Hepatocyte (in vitro differentiated cells): ENCODE measurements around the gene GPATCH4.

Experiments
- EZH2 ChIP-seq: fragments of 200-600 bp; sonication (generic); IDR thresholded peaks from 2 replicates; pipeline ENCODE4 v1.6.1; 2016; ENCODE audit warnings: antibody characterized with exemption, mild to moderate bottlenecking, borderline replicate concordance
- EZH2phosphoT487 ChIP-seq: fragments of 200-600 bp; sonication (generic); IDR thresholded peaks from one replicate; pipeline ENCODE4 v1.6.1; 2018; ENCODE audit warnings: antibody characterized with exemption, mild to moderate bottlenecking, low read depth, moderate library complexity; ENCODE audit not compliant: unreplicated experiment, severe bottlenecking
- TF ChIP-seq, protein P1 (sequence below): fragments of 200-600 bp; sonication (generic); IDR thresholded peaks from 2 replicates; pipeline ENCODE4 v1.5.1; 2016; ENCODE audit warnings: antibody characterized with exemption, mild to moderate bottlenecking; ENCODE audit not compliant: poor library complexity

DNA sequence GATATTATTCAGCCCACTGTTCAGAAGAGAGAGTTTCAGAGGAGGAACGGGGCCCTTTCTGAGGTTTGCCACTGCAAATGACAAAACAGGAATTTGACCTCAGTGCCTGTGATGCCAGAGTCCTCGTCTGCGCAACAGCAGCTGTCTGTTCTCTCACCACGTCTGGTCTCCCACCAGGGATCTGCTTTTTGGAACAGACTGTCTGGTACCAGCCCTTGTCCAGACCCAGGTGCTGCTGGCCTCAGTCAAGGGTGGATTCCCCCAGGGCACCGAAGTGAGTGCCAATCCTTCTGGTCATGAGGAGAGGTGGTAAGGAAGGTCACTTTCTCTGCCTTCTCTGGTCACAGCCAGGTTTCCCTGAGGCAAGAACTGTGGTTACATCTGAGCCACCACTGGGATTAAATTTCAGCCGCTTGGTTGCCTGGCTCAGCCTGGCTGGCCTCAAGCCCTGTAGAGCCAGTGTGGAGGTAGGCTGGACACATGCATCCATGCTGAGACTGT lies 38.4 kb upstream of the GPATCH4 start:
- TF ChIP-seq, protein P1, sequence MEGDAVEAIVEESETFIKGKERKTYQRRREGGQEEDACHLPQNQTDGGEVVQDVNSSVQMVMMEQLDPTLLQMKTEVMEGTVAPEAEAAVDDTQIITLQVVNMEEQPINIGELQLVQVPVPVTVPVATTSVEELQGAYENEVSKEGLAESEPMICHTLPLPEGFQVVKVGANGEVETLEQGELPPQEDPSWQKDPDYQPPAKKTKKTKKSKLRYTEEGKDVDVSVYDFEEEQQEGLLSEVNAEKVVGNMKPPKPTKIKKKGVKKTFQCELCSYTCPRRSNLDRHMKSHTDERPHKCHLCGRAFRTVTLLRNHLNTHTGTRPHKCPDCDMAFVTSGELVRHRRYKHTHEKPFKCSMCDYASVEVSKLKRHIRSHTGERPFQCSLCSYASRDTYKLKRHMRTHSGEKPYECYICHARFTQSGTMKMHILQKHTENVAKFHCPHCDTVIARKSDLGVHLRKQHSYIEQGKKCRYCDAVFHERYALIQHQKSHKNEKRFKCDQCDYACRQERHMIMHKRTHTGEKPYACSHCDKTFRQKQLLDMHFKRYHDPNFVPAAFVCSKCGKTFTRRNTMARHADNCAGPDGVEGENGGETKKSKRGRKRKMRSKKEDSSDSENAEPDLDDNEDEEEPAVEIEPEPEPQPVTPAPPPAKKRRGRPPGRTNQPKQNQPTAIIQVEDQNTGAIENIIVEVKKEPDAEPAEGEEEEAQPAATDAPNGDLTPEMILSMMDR = no peak
- TF ChIP-seq EZH2phosphoT487 (no peak), EZH2 (no peak)
